ENCODE measurements around the gene RYR2. TPM values are rescaled to one million over a fixed set of nuclear protein-coding genes. Genes with fewer than 3 reads are reported as not detected.

The RYR2 gene
- total RNA-seq, 3 donors from 2014 or later: 0.16 to 0.59 (median 0.33) TPM

DNA sequence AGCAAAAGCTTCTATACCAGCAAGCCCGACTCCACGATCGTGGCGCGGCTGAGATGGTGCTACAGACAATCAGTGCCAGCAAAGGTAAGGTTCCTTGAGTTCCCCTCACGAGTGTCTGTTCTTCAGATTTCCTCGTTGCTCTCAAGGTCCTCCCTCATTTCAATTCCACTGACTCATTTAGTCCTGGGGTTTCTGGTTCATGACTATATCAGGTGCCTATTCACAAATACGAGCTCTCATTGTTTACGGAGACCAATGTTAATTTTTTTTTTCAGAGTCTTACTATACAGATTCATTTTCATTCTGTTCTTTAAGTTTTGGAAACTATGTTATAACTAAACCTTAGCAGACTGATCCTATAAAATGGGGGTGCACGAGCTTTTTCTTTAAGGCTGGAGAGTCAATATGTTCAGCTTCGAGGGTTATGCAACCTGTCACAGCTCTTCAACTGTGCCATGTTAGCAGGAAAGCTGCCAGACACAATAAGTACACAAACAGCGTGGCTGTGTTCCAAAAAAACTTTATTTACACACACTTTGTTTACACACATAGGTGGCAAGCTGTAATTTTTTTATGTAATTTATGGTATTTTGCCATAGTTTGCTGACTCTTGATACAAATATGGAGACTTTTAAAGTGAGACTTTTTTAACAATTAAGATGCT lies 714.5 kb downstream of the RYR2 start:
- intact Hi-C loops (cut with DNase I; ENCODE audit: low total_unique reads): no loop called here
- no peak for DNase-seq (ENCODE audit: low spot score in 2 of 2)
- Histone ChIP-seq H3K27ac (no peak overlapping the region), H3K27me3 (no peaks in the 10 kb centered on the region), H3K36me3 (no peaks in the 10 kb centered on the region), H3K4me3 (no peak overlapping the region), H3K9me3 (no peaks in the 10 kb centered on the region), H3K4me1 (no peaks in the 10 kb centered on the region)
- TF ChIP-seq, protein P1, sequence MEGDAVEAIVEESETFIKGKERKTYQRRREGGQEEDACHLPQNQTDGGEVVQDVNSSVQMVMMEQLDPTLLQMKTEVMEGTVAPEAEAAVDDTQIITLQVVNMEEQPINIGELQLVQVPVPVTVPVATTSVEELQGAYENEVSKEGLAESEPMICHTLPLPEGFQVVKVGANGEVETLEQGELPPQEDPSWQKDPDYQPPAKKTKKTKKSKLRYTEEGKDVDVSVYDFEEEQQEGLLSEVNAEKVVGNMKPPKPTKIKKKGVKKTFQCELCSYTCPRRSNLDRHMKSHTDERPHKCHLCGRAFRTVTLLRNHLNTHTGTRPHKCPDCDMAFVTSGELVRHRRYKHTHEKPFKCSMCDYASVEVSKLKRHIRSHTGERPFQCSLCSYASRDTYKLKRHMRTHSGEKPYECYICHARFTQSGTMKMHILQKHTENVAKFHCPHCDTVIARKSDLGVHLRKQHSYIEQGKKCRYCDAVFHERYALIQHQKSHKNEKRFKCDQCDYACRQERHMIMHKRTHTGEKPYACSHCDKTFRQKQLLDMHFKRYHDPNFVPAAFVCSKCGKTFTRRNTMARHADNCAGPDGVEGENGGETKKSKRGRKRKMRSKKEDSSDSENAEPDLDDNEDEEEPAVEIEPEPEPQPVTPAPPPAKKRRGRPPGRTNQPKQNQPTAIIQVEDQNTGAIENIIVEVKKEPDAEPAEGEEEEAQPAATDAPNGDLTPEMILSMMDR (IDR thresholded peaks at IDR 0.05): no peak
- TF ChIP-seq POLR2AphosphoS5 (IDR thresholded peaks at IDR 0.05) (no peak), POLR2A (IDR thresholded peaks at IDR 0.05) (no peak)

DNA sequence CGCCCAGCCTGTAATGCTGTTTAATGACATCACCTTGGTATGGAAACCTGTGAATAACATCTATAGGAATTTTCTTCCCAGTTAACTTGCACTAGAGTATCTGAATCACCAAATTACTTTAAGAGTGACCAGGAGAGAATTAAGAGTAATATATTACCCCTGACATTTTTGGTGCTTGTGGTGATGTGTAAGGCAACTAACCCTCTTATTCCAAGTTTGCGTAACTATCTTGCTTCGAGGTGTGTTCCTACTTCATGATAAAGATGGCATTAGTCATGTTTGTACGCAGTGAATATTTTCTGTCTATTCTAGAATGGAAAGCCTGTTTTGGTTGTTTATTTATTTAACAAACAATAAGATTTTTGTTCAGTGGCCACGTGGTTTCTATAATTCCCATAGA lies 717.4 kb downstream of the RYR2 start:
- no peaks in the 10 kb centered on the region for H3K36me3 ChIP-seq
- no peak overlapping the region for H3K27ac ChIP-seq
- no peaks in the 10 kb centered on the region for H3K27me3 ChIP-seq
- TF ChIP-seq, protein P1 (IDR thresholded peaks at IDR 0.05): no peak
- TF ChIP-seq POLR2AphosphoS5 (IDR thresholded peaks at IDR 0.05) (no peak), POLR2A (IDR thresholded peaks at IDR 0.05) (no peak)
- intact Hi-C loops (cut with DNase I; ENCODE audit: low total_unique reads): no loop called here
- no peaks in the 10 kb centered on the region for H3K9me3 ChIP-seq
- no peak for DNase-seq (ENCODE audit: low spot score in 2 of 2)
- no peak overlapping the region for H3K4me3 ChIP-seq
- H3K4me1 ChIP-seq: no peaks in the 10 kb centered on the region

GRCh38 chr1:237760951-237761350 lies 719.0 kb downstream of the RYR2 start:
- no peaks in the 10 kb centered on the region for H3K4me1 ChIP-seq
- H3K4me3 ChIP-seq: no peak overlapping the region
- intact Hi-C loops (cut with DNase I; ENCODE audit: low total_unique reads): no loop called here
- no peak for DNase-seq (ENCODE audit: low spot score in 2 of 2)
- no peaks in the 10 kb centered on the region for H3K27me3 ChIP-seq
- no peaks in the 10 kb centered on the region for H3K9me3 ChIP-seq
- TF ChIP-seq POLR2A (IDR thresholded peaks at IDR 0.05): no peak
- TF ChIP-seq POLR2AphosphoS5 (IDR thresholded peaks at IDR 0.05): no peak
- TF ChIP-seq, protein P1 (IDR thresholded peaks at IDR 0.05): no peak
- H3K27ac ChIP-seq: no peak overlapping the region
- H3K36me3 ChIP-seq: no peaks in the 10 kb centered on the region

DNA sequence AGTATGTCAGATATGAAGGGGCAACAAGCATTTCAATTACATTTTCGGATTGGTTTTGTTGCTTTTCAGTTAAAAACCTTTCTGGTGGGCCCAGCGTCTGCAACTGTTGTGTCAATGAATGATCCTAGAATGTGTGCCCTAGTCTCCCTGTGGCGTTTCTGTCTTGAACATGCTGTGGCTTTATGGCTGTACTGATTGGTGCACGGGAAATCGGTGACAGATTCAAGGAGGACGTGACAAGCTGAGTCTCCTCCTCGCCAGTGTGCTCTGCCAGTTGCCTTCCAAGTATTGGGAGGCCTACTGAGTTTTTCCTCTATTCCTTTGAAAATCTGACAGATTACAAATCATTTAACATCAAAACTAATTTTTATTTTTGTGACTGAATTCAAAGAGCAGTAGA lies 721.2 kb downstream of the RYR2 start:
- Histone ChIP-seq H3K36me3 (no peaks in the 10 kb centered on the region), H3K27me3 (no peaks in the 10 kb centered on the region), H3K4me3 (no peak overlapping the region), H3K9me3 (no peaks in the 10 kb centered on the region), H3K4me1 (no peaks in the 10 kb centered on the region), H3K27ac (no peak overlapping the region)
- DNase-seq (ENCODE audit: low spot score in 2 of 2): no peak
- TF ChIP-seq POLR2A (IDR thresholded peaks at IDR 0.05) (no peak), POLR2AphosphoS5 (IDR thresholded peaks at IDR 0.05) (no peak)
- TF ChIP-seq, protein P1 (IDR thresholded peaks at IDR 0.05): no peak
- intact Hi-C loops (cut with DNase I; ENCODE audit: low total_unique reads): no loop called here

DNA sequence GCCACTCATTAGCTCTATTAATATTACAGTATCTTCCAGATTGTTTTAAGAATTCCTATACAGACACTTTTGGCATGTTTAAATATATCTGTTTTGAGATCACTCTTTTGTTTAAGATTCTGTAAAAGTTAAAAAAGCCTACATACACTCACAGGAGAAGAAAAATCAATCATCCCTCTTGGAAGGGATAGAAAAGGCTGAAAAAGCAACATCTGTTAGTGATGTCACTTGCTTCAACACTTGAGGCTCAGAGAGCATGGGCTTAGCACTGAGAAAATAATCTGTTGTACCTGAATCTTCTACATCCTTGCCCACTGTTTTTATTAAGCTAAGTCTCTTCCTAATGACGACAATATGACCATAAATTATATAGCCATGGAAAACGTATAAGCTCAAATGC lies 721.8 kb downstream of the RYR2 start:
- Histone ChIP-seq H3K4me3 (no peak overlapping the region), H3K9me3 (no peaks in the 10 kb centered on the region), H3K27me3 (no peaks in the 10 kb centered on the region), H3K4me1 (no peaks in the 10 kb centered on the region), H3K27ac (no peak overlapping the region), H3K36me3 (no peaks in the 10 kb centered on the region)
- intact Hi-C loops (cut with DNase I; ENCODE audit: low total_unique reads): no loop called here
- TF ChIP-seq POLR2AphosphoS5 (IDR thresholded peaks at IDR 0.05) (no peak), POLR2A (IDR thresholded peaks at IDR 0.05) (no peak)
- TF ChIP-seq, protein P1 (IDR thresholded peaks at IDR 0.05): no peak
- DNase-seq (ENCODE audit: low spot score in 2 of 2): no peak

Data from breast epithelium (tissue), 4 donors.